ENCODE data around the gene NOL11.
"Not testable (repeated sequence)": the region's sequence is repeated elsewhere in the genome, so short reads cannot be mapped to it uniquely, and the experiment has no call there.

The NOL11 gene

DNA sequence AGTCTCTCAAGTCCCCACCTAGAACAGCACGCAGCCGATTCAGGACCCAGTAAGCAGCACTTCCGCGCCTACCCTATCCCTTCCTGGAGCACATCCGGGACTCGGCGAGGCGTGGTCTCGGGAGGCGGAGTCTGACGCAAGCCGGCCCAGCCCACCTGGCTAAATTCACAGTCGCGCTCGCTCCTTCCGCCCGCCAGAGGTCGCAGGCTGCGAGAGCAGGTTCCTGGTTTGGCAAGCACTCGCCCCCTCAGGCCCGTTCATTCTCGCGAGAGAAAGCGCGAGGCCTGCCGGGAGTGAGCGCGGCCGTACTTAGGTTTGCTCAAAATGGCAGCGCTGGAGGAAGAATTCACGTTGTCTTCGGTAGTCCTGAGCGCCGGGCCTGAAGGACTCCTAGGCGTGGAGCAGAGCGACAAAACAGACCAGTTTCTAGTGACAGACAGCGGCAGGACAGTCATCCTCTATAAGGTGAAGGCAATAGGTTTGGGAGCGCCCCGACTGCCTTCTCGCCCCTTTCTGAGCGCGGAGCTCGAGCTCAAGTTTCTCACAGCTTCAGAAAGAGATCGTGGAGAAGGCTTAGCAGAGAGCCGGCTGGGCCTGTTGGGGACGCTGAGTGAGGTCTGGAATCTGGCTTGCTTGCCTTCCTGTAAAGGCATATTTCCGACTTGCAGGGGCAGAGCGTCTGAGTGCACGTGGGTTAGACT lies at the start of gene NOL11:
Gene NOL11, plus strand, starts transcription at position 313 of the 701 bp plus-strand sequence. Its CDS starts 12 bp downstream, at position 325.
- DNase-seq, result peak; percentile 96

DNA sequence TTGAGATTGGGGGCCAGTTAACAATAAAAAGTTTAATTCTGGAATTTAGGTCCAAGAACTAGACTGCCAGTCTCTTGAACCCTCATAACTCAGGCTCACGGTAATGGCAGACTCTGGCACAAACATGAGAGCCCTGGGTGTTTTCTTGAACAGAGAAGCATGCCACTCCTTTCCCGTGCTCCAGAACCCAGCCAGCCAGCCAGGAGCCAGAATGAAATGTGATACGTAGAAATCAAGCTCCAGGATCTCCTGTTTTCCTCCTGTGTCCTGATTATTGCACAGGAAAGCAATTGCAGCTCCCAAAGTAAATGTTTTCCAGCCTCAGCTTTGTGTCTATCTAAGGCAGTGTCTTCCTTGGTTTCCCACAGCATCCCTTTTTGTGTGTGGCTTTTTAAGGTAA lies 46.2 kb upstream of the NOL11 start:
- peak; percentile 3 for DNase-seq

GRCh38 chr17:67672592-67673335 lies 45.0 kb upstream of the NOL11 start:
- peak; percentile 7 for DNase-seq

DNA sequence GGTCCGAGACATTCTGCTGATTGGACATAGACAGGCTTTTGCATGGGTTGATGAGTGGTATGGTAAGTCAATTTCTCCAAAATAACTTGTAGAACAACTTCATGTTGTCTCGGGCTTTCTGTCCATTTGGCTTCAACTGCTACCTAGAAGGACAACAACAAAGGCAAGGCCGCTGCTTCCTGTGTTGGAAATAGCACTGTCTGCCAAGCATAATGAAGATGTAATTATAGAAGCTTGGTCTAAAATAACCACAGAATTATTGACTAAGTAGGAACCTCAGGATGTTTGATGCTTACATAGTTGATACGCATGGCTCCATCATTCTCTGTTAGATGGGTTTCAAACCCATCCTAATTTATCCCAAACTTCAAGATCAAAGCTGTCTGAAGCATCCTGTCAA lies 42.3 kb upstream of the NOL11 start:
- no peak for DNase-seq

DNA sequence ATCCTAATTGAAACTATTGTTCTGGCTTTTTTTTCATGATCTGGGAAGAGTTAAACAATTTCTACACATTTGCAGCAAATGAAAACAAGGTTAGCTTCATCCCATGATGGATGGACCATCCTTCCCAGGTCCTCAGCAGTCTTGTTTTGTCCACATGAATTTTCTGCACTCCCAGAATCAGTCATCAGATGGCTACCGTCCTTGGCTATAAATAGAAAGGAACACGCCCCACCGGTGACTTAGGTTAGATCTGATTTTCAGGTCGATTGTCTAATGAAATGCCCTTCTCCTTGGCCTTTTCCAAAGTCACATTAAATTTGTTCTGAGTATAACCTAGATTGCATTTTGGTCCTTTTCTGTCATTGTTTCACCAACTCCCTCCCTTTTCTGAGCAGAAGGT lies 41.4 kb upstream of the NOL11 start:
- DNase-seq, result no peak

DNA sequence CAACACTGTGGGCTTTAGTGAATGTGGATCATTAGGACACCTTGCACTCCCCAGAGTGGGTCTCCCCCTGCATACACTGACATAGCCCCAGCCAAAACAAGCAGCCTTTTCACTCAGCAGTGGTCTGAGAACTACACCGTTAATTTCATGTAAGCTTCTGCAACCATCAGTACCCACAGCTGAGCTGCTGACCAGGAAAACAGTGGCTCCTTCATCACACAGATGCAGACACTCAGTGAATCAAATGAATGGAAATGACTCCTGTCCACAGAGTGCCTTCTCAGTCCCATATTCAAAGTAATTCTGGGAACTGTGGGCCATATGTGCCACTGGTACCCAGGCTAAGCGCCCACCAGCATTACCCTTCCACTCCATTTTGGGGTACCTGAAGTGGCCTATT lies 39.3 kb upstream of the NOL11 start:
- DNase-seq, result no peak

DNA sequence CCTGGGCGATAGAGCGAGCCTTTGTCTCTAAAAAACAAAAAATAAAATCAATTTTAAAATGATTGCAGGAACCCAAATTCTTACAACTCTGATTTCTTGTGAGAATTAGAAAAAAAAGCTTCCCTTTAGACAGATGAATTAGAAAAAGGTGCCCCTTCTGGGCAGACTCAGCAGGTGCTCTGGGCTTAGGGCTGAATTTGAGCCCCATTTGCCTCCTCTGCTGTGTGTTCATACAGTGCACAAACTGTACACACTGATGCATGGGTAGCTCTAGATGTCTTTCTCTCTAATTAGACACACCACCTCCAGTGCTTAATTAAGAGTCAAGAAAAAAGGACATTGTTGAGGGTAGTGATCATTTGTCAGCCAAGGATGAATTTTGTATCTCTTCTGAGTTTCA lies 38.5 kb upstream of the NOL11 start:
- DNase-seq, result no peak

- no peak for DNase-seq
These were observed 38.0 kb upstream of the NOL11 start for GRCh38 chr17:67679721-67680120.

- no peak for DNase-seq
These were observed 37.1 kb upstream of the NOL11 start for GRCh38 chr17:67680445-67681224.

DNA sequence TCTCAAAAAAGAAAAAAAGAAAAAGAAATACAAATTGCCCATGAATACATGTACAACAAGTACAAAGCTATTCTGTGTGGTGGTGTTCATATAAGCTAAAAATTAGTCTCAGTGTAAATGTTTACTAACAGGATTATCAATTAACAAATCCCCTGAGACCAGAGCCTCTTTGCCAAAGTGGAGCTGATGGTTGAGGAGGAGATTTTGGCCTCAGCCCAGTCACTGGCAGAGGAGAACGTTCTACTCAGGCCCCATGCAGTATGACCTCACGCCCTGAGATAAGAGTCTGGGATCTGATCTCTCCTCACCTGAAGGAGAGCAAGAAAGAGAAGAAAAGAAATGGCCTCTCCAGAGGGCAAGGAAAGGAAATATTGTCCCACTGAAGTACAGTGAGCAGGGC lies 35.5 kb upstream of the NOL11 start:
- DNase-seq, result no peak

- no peak for DNase-seq
These were observed 32.4 kb upstream of the NOL11 start for GRCh38 chr17:67685351-67685750.

DNA sequence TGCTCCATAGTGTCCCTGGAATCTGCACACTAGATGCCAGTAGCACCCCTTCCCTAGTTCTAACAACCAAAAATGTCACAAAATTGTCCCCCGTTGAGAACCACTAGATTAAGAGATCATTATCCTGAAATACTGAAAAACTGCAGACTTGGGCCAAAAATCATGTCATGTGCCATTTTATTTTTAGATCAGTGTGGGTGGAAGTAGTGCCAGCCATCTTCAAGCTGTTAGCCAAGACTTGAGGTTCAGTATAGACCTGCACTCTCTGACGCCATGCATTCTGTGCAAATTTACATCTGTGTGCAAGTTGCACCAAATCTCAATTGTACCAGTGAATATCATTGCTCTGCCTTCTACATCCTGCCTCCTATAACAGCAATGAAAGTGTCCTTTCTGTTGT lies 31.5 kb upstream of the NOL11 start:
- no peak for DNase-seq

- no peak for DNase-seq
These were observed 30.2 kb upstream of the NOL11 start for GRCh38 chr17:67687511-67687910.

DNA sequence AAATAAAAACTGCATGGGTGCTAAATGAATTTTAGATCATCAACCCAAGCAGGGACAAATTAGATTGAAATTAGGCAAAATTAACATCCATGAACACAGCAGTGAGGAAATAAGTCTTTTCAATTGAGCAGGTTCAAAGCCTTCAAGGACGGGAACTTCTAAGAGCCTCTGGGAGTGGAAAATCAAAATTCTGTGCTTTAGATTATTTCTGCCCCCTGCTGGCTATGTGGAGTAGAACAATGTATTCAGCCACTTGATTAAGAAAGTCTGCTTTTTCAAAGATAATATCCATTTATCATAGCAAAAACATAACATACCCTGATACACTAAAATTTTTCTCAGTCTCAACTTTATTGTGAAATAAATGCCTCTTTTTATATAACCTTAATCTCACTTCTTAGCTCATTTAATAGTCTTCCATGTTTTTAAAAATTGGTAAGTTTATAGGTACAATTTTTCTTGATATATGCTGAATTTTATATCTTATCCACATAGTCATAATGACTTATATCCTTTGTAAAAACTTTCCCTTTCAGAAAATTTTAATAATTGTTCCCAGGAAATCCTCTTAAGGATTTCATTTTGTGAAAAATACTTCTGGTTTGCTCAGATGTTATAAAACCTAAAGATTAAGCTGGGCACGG lies 28.1 kb upstream of the NOL11 start:
- DNase-seq, result peak; percentile 57

DNA sequence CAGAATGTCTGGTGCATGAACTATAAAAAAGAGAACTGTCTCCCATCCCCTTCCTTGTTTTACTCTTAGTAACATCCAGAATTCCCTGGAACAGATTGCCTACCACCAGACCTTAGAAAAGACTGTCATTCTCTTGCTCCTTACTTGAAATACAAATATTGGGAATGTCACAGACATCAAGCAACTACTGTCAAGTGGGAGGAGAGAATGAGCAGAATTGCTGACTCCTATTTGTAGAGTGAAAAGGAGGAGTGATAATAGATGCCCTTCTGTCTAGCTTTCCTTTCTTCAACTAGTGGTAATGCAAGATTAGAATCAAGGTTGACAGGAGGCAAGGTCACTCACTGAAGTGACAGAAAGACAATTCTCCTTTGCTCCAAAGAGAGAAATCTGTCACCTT lies 23.9 kb upstream of the NOL11 start:
- DNase-seq, result no peak

DNA sequence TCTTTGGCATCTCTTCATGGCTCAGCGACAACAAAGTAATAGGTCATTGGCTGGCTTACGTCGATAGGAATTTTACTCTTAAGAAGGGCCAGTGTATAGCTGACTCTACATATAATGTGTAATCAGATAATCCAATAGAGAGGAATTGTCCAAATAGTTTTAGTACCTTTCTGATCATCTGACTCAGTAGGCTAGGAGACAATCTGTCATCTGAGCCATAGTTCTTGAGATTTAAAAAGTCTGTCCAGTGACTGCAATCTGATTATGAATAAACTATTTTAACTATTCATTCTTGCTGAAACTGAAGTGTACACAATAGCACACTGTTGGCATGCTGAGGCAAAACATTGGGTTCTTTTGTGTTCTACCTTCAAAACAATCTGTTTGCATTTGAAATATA lies 21.4 kb upstream of the NOL11 start:
- no peak for DNase-seq

DNA sequence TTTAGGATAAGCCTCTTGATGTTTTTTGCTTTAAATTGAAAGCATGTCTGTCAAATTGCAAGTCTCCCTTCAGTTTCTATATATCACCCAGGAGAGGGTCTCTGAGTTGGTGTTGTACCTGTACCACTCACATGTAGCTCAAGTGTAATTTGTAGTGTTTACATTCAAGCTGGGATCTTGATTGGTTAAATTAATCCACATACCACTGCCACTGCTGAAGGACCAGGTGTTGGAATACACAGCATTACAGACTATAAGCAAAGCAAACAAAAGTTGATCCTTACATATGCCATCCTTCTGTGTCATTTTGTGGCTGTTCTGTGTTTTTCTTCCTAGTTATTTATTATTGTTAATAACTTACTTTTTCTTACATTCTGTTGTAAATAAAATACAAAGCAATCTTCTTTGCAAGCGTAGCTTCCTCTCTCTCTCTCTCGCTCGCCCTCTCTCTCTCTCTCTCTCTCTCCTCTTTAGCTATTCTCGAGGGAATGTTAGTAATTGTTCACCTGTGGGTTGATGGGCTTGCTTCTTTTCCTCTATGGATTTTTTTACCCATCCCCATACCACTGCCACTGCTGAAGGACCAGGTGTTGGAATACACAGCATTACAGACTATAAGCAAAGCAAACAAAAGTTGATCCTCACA lies 20.8 kb upstream of the NOL11 start:
- DNase-seq, result peak; percentile 27

DNA sequence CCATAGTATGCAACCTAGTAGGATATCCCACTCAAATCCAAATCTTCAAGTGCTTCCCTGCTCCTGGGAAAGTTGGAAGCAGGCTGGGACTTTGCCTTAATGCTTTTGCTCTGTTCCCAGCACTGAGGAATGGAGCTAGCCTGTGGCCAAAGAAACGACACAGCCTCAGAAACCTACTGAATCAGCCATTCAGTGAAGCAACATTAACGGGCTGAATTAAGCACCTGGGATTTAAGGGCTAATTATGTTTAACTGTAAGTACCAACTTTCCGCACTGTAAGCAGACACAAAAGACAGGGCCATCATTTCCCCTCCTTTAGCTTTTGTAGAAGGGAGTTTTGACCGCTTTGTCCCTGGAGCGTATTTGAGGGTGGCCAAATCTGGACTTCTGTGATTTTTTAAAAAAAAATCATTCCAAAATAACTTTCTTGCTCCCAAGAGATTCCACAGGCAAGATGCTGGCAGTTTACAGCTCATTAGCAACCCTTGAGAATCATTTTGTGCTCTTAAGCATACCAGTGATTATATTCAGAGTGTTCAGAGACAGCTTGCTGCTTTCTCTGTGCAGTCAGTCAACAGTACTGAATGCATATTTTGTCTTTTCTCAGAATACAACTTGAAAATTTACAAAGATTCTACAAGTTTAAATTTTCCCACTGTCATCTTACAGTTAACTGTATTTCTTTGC lies 17.6 kb upstream of the NOL11 start:
- no peak for DNase-seq

- DNase-seq, result no peak
These were observed 17.0 kb upstream of the NOL11 start for GRCh38 chr17:67700725-67701119.

- not testable (repeated sequence) for DNase-seq
These were observed 14.9 kb upstream of the NOL11 start for GRCh38 chr17:67702861-67703260.

DNA sequence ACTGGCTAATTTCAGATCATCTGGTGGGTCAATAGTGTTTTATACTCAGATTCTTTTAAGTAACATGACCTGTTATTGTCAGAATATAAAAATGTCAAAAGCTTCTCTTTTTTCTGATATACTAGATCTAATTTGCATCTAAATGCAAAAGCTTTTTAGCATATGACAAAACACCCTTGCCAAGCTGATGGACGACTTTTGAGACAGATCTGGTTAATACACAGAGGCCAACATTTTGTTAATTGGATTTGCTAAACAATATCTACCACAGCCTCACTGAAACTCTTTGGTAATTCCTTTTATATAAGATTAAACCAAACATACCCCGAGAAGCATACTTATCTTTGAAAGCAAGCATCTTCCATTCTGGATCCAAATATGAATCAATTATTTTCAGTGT lies 10.3 kb upstream of the NOL11 start:
- no peak for DNase-seq

GRCh38 chr17:67708378-67708777 lies 9.4 kb upstream of the NOL11 start:
- DNase-seq, result no peak

All from NCI-H748 treated with DMSO at 0.1 percent for 48 hours (cell line).